HUDEP-2 (cell line): ENCODE measurements around the gene ESRRG.

Experiments used
- DNase-seq, 76 experiments: peaks; one replicate each; lab custom pipeline; 2025; ENCODE audit not compliant: unreplicated experiment in 76 of 76; lab: John Stamatoyannopoulos, UW

ESRRG gene

GRCh38 chr1:216723274-216723780 lies at the start of gene ESRRG:
Gene ESRRG, minus strand, starts transcription at chr1:216723429. Its CDS starts 130 bp downstream, at chr1:216723299.
- DNase-seq: peak in 73 of 76 experiments; percentile 11 to 87 (median 67)

- no peak for DNase-seq
These were observed 48.7 kb upstream of the ESRRG start for GRCh38 chr1:216771922-216772321.

- DNase-seq: peak in 1 of 76 experiments; percentile 6
These were observed 43.6 kb upstream of the ESRRG start for GRCh38 chr1:216766633-216767327.

GRCh38 chr1:216765346-216766300 lies 42.4 kb upstream of the ESRRG start:
- DNase-seq: no peak

GRCh38 chr1:216758161-216758560 lies 34.9 kb upstream of the ESRRG start:
- no peak for DNase-seq

- DNase-seq: no peak
These were observed 33.9 kb upstream of the ESRRG start for GRCh38 chr1:216757110-216757509.

- DNase-seq: no peak
These were observed 27.7 kb upstream of the ESRRG start for GRCh38 chr1:216750961-216751360.

- DNase-seq: peak in 17 of 76 experiments; percentile 3 to 56 (median 21)
These were observed 26.9 kb upstream of the ESRRG start for GRCh38 chr1:216750031-216750627.

- DNase-seq: no peak
These were observed 26.0 kb upstream of the ESRRG start for GRCh38 chr1:216749232-216749631.

- DNase-seq: peak in 16 of 76 experiments; percentile 4 to 32 (median 16)
These were observed 19.4 kb upstream of the ESRRG start for GRCh38 chr1:216742625-216743024.

- DNase-seq: no peak
These were observed 17.1 kb upstream of the ESRRG start for GRCh38 chr1:216740331-216740730.

- DNase-seq: no peak
These were observed 16.6 kb upstream of the ESRRG start for GRCh38 chr1:216739793-216740192.

GRCh38 chr1:216732121-216732520 lies 8.9 kb upstream of the ESRRG start:
- DNase-seq: no peak

- no peak for DNase-seq
These were observed 8.3 kb upstream of the ESRRG start for GRCh38 chr1:216731562-216731961.

GRCh38 chr1:216726435-216726834 lies 3.2 kb upstream of the ESRRG start:
- DNase-seq: no peak

GRCh38 chr1:216722821-216723220 lies 408 bp downstream of the ESRRG start:
- no peak for DNase-seq

- DNase-seq: peak in 53 of 76 experiments; percentile 6 to 77 (median 42)
These were observed 1.4 kb downstream of the ESRRG start for GRCh38 chr1:216721863-216722262.

- peak in 3 of 76 experiments; percentile 34 to 49 (median 39) for DNase-seq
These were observed 2.2 kb downstream of the ESRRG start for GRCh38 chr1:216721062-216721461.

- DNase-seq: no peak
These were observed 11.5 kb downstream of the ESRRG start for GRCh38 chr1:216711712-216712111.

- no peak for DNase-seq
These were observed 12.5 kb downstream of the ESRRG start for GRCh38 chr1:216710598-216711333.
